Measurements from ENCODE around the gene HOXA11.

DNA sequence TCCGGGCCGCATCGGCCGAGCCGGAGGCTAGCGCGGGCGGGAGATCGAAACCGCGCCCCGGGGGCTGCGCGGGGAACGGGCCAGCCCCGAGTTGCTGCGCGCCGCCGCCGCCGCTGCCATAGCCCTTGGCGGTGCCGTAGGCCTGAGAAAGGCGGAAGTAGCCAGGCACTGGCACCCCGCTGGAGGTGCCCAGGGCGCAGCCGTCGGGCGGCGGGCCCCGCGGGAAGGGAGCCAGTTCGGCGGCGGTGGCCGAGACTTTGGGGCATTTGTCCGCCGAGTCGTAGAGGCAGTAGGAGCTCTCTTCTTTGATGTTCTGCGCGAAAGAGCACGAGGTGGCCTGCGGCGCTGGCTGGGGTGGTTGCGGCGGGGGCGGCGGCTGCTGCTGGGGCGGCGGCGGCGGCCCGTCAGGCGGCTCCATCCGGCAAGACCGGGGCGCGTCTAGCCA lies 11.5 kb downstream of the HOXA11 start:
- TF ChIP-seq, protein P1, sequence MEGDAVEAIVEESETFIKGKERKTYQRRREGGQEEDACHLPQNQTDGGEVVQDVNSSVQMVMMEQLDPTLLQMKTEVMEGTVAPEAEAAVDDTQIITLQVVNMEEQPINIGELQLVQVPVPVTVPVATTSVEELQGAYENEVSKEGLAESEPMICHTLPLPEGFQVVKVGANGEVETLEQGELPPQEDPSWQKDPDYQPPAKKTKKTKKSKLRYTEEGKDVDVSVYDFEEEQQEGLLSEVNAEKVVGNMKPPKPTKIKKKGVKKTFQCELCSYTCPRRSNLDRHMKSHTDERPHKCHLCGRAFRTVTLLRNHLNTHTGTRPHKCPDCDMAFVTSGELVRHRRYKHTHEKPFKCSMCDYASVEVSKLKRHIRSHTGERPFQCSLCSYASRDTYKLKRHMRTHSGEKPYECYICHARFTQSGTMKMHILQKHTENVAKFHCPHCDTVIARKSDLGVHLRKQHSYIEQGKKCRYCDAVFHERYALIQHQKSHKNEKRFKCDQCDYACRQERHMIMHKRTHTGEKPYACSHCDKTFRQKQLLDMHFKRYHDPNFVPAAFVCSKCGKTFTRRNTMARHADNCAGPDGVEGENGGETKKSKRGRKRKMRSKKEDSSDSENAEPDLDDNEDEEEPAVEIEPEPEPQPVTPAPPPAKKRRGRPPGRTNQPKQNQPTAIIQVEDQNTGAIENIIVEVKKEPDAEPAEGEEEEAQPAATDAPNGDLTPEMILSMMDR (IDR thresholded peaks at IDR 0.05) = no peak
- no peak for TF ChIP-seq POLR2A (IDR thresholded peaks at IDR 0.05)
